HG02938 (cell line): ENCODE data around the gene TMEM30A.

ENCODE experiments used
- ATAC-seq: cut with Tn5 transposase; IDR thresholded peaks from one replicate; pipeline ENCODE4 v1.9.1; 2021; ENCODE audit warnings: mild to moderate bottlenecking, moderate library complexity; ENCODE audit not compliant: unreplicated experiment

TMEM30A gene

GRCh38 chr6:75292555-75292954 is 8.0 kb upstream of the TMEM30A start:
- no peak for ATAC-seq

GRCh38 chr6:75291744-75292143 is 7.2 kb upstream of the TMEM30A start:
- no peak for ATAC-seq

DNA sequence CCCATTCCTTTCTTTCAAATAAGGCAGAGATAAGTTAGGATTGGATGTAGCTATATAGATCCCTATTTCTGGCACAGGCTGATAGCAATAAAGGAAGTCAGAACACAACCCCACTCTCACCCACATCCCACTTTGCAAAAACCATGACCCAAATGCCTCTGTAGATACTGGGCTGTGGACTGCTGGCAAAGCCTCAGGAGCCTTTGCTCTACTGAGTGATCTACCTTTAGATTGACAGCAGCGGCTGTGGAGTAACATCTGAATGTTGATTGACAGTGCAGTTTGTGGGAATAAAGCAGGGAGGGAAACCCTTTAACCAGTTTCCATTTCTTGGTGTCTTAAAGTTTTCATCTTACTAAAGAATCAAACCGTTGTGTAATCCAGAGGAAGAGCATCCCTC is 6.7 kb upstream of the TMEM30A start:
- no peak for ATAC-seq

- ATAC-seq, result no peak
These were observed 5.7 kb upstream of the TMEM30A start for GRCh38 chr6:75290136-75290945.

GRCh38 chr6:75288023-75288422 is 3.4 kb upstream of the TMEM30A start:
- ATAC-seq, result no peak

- ATAC-seq, result no peak
These were observed 2.8 kb upstream of the TMEM30A start for GRCh38 chr6:75287424-75287823.

DNA sequence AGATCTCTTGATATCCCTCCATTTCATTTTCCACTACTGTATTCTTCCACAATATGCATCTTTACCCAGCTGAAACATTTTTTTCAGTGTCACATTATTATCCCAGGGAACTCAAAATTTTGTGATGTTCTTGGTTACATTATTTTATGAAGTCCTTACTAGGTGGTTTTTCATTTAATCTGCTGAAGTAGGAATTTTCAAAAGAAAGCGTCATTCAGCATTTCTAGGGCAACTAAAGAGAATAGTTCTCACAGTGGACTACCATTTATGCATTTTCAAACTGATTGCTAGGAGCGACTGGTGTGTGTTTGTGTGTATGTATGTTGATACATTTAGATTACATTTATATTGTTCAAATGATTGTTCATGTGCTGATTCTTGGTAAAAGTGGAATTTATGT is 2.4 kb upstream of the TMEM30A start:
- no peak for ATAC-seq

DNA sequence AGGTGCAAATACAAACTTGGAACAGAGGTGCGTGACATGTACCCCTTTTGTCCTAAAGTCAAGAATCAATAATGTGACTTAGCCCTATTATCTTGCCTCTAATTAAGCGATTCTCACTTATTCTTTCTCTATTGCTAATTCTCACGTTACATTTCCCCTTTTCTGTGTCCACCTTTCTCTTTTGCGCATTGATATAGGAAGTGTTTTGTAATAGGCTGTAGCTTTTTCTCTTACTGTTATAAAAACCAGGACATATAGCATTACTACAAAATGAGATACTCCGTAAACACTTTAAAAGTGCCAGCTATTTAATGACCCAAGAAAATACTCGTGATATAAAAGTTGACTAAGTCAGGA is 669 bp upstream of the TMEM30A start:
- no peak for ATAC-seq

- ATAC-seq, result peak; percentile 1
These were observed 523 bp downstream of the TMEM30A start for GRCh38 chr6:75283907-75284631.

GRCh38 chr6:75282706-75283105 is 1.9 kb downstream of the TMEM30A start:
- ATAC-seq, result no peak

DNA sequence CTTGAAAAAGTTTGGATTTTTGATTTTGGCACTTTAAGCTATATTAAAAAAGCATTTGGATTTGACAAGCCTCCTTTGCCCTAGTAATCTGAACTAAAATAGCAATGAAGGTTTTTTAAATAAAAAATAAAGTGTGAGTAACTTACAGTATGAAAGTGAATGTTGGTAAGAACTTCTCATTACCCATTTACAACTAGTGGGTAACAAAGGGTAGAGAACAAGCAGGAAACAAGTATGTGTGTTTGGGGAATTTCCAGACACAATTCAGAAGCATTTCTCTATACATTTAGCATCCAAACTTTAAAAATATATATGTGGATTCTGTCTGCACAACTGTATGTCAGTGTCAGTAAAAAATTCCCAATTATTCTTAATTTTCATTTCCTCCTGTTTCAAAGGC is 2.9 kb downstream of the TMEM30A start:
- no peak for ATAC-seq

DNA sequence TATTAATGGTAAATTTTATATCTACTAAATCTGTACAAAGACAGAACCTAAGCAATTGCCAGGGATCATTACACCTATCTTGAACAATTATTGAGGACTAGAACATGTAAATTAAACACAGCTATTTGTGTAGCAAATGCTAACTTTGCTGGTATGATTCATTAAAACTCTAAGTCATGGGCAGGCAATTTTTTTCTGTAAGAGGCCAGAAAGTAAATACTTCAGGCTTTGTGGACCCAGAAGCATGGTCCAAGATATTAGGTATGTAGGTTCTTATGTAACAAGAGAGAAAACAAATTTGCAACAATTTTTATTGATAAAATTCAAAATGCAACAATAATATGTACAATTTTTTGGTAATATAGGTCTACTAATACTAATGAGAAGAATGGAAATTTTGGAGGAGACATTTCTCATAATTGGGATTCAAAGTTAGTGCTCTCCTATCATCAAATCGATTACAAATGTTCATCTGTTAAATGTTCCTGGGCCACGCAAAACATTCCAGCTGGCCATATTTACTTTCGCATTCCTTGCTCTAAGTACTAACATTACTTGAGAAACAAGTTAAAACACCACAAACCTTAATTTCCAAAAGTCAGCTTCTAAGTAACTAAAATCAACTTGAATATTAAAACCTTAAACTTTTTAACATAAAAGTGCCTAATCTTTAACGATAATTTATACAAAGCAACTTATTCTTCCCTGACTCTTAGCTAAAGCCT is 4.3 kb downstream of the TMEM30A start:
- ATAC-seq, result no peak

DNA sequence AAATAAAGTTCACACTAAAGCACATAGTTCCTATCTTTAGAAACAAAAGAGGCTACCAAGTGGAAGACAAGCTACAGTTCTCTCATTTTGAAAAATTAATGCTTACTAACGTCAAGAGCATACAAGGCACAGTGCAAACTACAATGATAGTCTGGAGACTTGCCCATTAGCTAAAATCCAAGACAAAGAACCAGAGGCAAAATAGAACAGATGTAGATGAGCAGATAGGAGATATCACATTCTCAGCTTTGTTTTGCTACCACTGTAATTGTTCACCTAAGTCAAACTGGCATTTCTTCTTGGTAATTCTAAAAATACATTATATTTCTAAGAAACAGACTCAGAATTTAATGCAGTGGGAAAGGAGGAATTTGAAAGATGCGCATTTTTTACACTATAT is 5.2 kb downstream of the TMEM30A start:
- no peak for ATAC-seq

GRCh38 chr6:75278474-75279077 is 6.0 kb downstream of the TMEM30A start:
- ATAC-seq, result no peak

- no peak for ATAC-seq
These were observed 9.5 kb downstream of the TMEM30A start for GRCh38 chr6:75275067-75275466.

DNA sequence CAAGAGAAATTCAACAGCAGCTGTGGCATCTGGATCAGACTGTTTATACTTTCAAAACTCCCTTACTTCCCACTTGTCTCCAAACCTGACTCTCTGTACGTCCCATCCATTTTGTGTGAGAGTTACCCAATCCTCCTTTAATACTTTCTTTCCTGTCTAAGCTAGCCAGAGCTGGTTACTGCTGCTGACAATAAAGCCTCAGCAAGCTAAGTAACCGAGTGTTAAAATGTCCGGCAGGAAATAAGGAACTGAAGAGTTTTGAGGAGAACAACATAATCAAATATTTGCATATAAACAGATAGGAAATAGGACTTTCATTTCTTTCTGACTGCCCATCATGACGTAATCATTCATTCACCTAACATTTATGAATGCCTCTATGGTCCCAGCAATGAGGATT is 11.6 kb downstream of the TMEM30A start:
- no peak for ATAC-seq

DNA sequence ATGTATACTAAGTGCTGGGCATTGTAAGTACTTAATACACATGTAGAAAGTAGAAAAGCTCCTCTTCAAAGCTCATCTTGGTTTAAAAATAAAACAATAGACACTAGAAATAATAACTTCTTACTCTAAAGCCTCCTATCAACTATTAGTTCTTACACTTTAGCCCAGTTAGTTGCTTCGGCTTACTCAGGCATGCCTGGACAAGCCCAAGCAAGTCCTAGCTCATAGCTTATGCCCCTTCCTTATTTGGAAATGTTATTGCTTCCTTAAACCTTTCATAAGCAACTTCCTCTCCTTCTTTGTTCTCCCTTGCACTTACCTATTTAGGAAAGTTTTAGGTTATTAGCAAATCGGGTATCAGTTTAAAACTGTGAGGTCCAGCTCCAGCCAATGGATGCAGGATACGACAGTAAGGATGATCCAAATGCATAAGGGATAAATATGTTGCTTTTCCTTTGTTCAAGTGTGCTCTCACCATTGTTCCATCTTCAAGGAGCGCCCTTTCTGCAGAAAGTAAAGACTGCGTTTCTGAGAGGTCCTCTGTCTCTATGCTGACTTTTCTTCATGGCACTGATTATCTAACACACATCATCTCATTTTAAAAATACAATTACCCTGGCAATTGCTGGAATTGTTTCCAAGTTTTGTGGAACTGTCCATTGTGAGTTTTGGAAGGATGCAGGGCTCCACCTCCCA is 12.3 kb downstream of the TMEM30A start:
- no peak for ATAC-seq

DNA sequence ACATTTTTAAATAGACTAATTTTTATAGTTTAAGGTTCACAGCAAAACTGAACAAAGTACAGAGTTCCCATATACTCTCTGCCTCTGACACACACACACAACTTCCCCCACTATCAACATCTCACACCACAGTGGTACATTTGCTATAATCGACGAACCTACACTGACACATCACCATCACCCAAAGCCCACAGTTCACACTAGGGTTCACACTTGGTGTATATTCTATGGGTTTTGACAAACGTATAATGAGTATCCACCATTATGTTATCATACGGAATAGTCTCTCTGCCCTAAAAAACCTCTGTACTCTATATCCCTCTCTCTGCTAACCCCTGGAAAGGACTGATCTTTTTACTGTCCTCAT is 15.6 kb downstream of the TMEM30A start:
- ATAC-seq, result no peak

DNA sequence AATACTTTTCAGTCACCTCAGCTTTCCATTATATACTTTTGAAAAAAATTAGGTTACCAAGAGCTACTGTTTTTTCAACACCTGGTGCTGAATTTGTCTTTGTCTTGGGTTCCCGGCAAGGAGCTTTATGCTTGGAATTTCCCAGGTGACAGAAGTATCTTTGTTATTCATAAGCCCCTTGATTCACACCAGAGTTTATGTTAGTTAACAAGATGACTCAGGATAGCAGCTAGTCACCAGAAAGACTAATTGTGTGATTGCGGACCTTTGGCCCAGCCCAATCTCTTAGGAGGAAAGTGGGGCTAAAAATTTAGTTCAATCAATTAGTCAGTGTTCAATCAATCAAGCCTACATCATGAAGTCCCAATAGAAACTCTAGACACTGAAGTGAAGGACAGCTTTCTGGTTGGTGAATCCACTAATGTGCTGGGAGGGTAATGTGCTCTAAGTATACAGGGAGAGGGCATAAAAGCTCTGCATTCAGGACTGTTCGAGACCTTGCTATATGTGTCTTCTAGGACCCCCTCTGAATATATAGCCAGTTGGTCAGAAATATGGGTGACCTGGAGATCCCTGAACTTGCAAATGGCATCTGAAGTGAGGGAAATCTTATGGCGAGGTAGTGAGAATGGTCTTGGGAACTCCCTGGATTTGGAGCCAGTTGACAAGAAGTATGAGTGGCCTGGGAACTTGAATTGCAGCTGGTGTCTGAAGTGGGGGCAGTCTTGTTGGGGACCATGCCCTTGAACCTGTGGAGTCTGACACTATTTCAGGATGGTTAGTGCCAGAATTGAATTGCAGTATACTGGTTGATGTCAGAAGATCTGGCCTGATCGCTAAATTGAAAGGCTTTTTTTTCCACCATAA is 16.2 kb downstream of the TMEM30A start:
- no peak for ATAC-seq

GRCh38 chr6:75267461-75267860 is 17.1 kb downstream of the TMEM30A start:
- ATAC-seq, result no peak
